ENCODE measurements around the gene KCNK10.

KCNK10 gene

GRCh38 chr14:88323086-88323522 is at the start of gene KCNK10:
TSS of gene KCNK10 (minus strand) at chr14:88323269. CDS start at chr14:88322798, 471 bp downstream.
- no peak within 1 kb of the TSS for H3K4me3 ChIP-seq (ENCODE audit: low read depth, low read length)
- TF ChIP-seq MAX (IDR thresholded peaks at IDR 0.05; ENCODE audit: low read depth, low read length) (no peak), CTCF (IDR thresholded peaks at IDR 0.05; ENCODE audit: low read depth, low read length) (no peak), POLR2A (IDR thresholded peaks at IDR 0.05; ENCODE audit: extremely low read depth, insufficient read length) (no peak), MYC (IDR thresholded peaks at IDR 0.05; ENCODE audit: low read depth, low read length) (no peak)
- DNase-seq (ENCODE audit: low read depth) = no peak

GRCh38 chr14:88369496-88369895 is 46.4 kb upstream of the KCNK10 start:
- no peak for DNase-seq (ENCODE audit: low read depth)
- TF ChIP-seq POLR2A (IDR thresholded peaks at IDR 0.05; ENCODE audit: extremely low read depth, insufficient read length) (no peak), MAX (IDR thresholded peaks at IDR 0.05; ENCODE audit: low read depth, low read length) (no peak), CTCF (IDR thresholded peaks at IDR 0.05; ENCODE audit: low read depth, low read length) (no peak), MYC (IDR thresholded peaks at IDR 0.05; ENCODE audit: low read depth, low read length) (no peak)
- no peak overlapping the region for H3K4me3 ChIP-seq (ENCODE audit: low read depth, low read length)

- TF ChIP-seq POLR2A (IDR thresholded peaks at IDR 0.05; ENCODE audit: extremely low read depth, insufficient read length) (no peak), CTCF (IDR thresholded peaks at IDR 0.05; ENCODE audit: low read depth, low read length) (no peak), MAX (IDR thresholded peaks at IDR 0.05; ENCODE audit: low read depth, low read length) (no peak), MYC (IDR thresholded peaks at IDR 0.05; ENCODE audit: low read depth, low read length) (no peak)
- no peak for DNase-seq (ENCODE audit: low read depth)
- H3K4me3 ChIP-seq (ENCODE audit: low read depth, low read length) = no peak overlapping the region
Measured at GRCh38 chr14:88364710-88365413, 41.8 kb upstream of the KCNK10 start.

GRCh38 chr14:88363644-88364043 is 40.6 kb upstream of the KCNK10 start:
- no peak for DNase-seq (ENCODE audit: low read depth)
- TF ChIP-seq MAX (IDR thresholded peaks at IDR 0.05; ENCODE audit: low read depth, low read length) (no peak), MYC (IDR thresholded peaks at IDR 0.05; ENCODE audit: low read depth, low read length) (no peak), CTCF (IDR thresholded peaks at IDR 0.05; ENCODE audit: low read depth, low read length) (no peak), POLR2A (IDR thresholded peaks at IDR 0.05; ENCODE audit: extremely low read depth, insufficient read length) (no peak)
- H3K4me3 ChIP-seq (ENCODE audit: low read depth, low read length) = no peak overlapping the region

GRCh38 chr14:88359500-88359899 is 36.4 kb upstream of the KCNK10 start:
- no peak overlapping the region for H3K4me3 ChIP-seq (ENCODE audit: low read depth, low read length)
- TF ChIP-seq POLR2A (IDR thresholded peaks at IDR 0.05; ENCODE audit: extremely low read depth, insufficient read length) (no peak), CTCF (IDR thresholded peaks at IDR 0.05; ENCODE audit: low read depth, low read length) (no peak)
- no peak for DNase-seq (ENCODE audit: low read depth)
